Measurements from ENCODE around the gene DCUN1D2. TPM values are rescaled to one million over a fixed set of nuclear protein-coding genes. Genes with fewer than 3 reads are reported as not detected.
"Not testable (repeated sequence)": the region's sequence is repeated elsewhere in the genome, so short reads cannot be mapped to it uniquely, and the experiment has no call there.

The DCUN1D2 gene
- total and polyA plus RNA-seq, 4 donors: 7.4 to 28.2 (median 16.6) TPM

DNA sequence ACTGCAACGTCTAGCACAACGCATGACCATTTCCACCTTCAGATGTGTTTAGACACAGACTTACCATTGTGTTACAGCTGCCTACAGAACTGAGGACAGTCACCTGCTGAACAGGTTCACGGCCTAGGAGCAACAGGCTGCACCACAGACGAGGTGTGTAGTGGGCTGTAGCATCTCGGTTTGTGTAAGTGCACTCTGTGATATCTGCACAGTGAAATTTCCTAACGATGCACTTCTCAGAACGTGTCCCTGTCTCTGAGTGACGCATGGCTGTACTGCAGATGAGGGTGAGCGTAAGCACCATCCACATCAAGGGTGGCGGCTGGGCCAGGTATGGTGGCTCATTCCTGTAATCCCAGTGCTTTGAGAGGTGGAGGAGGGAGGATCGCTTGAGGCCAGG is 15.2 kb downstream of the DCUN1D2 start:
- no peak overlapping the region for H3K4me3 ChIP-seq (ENCODE audit: low read length in 2 of 2)
- DNase-seq: no peak
- WGBS, 2 donors: 96 to 99% methylated on average over 11 of the region's 11 CpGs
- no peaks in the 10 kb centered on the region for H3K4me1 ChIP-seq (ENCODE audit: control insufficient read depth in 1 of 2, insufficient read depth in 2 of 2, low read length in 2 of 2)
- no peak overlapping the region for H3K27ac ChIP-seq (ENCODE audit: low read depth in 1 of 2, low read length in 2 of 2)
- no peaks in the 10 kb centered on the region for H3K9me3 ChIP-seq (ENCODE audit: control insufficient read depth, low read length)
- intact Hi-C loops (cut with DNase I): no loop called here
- no peak for ATAC-seq (ENCODE audit: low FRiP score)
- peaks cover 0 to 5% of the 10 kb centered on the region in 2 donors for H3K36me3 ChIP-seq (ENCODE audit: control insufficient read depth in 1 of 2, insufficient read depth in 2 of 2, low read length in 1 of 2)
- no peaks in the 10 kb centered on the region for H3K27me3 ChIP-seq (ENCODE audit: control insufficient read depth in 1 of 2, insufficient read depth in 2 of 2, low read length in 1 of 2)

DNA sequence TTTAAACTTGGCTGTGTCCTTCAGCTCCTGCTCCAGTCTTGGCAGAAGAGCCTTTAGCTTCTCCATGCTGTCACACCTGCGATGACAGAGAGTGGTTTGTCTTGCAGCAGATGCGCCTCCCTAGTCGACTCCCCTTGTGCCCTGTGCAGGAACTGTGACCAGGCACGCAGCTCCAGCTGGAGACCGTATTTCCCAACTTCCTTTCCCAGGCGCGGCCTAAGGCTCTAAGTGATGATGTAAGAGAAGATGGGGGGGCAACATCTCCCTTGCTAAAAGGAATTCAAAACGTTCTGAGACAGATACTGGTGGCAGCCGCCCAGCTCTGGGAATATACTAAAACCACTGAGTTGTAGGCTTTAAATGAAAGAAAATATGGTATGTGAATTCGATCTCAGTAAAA is 16.3 kb downstream of the DCUN1D2 start:
- DNase-seq: no peak
- H3K27ac ChIP-seq (ENCODE audit: low read depth in 1 of 2, low read length in 2 of 2): no peak overlapping the region
- intact Hi-C loops (cut with DNase I): no loop called here

DNA sequence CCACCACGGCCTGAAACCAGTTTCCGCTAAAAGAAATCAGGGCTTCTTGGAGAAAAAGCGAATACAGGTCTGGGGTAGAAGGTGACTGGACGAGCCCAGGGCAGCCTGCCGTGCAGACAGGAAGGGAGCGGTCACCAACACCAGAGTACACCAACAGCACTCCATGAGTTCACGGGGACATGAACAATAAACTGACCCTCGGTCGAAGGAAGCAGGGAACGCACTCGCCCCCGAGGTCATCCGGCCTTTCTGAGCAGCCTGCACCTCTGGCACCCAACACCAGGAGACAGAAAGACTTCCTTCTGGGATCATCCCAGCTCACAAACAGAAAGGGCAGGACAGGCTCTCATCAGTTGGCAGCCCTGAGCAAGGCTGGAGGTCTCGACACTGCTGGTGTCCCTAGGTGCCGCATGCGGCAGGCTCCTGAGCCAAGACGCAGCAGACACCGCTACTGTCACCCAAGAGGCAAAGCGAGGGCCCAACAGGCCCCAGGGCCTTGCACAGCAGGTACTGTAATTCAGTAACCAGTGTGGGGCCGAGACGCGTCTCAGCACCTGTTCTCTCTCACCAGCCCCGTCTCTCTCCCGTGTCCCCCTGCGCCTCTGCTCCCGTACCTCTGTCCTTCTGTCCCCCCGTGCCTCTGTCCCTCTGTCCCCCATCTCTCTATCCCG is 18.0 kb downstream of the DCUN1D2 start:
- Histone ChIP-seq H3K27me3 (ENCODE audit: control insufficient read depth in 1 of 2, insufficient read depth in 2 of 2, low read length in 1 of 2) (no peaks in the 10 kb centered on the region), H3K9me3 (ENCODE audit: control insufficient read depth, low read length) (no peaks in the 10 kb centered on the region), H3K27ac (ENCODE audit: low read depth in 1 of 2, low read length in 2 of 2) (no peak overlapping the region), H3K4me1 (ENCODE audit: control insufficient read depth in 1 of 2, insufficient read depth in 2 of 2, low read length in 2 of 2) (no peaks in the 10 kb centered on the region), H3K36me3 (ENCODE audit: control insufficient read depth in 1 of 2, insufficient read depth in 2 of 2, low read length in 1 of 2) (peaks cover 0 to 5% of the 10 kb centered on the region in 2 donors), H3K4me3 (ENCODE audit: low read length in 2 of 2) (no peak overlapping the region)
- 91 to 96% methylated on average over 27 to 28 of the region's 28 CpGs for WGBS, 2 donors
- DNase-seq: no peak
- intact Hi-C loops (cut with DNase I): no loop called here
- ATAC-seq (ENCODE audit: low FRiP score): peak; percentile 36

More for the DNA sequence above, 16.3 kb downstream of the DCUN1D2 start:
- ATAC-seq (ENCODE audit: low FRiP score): no peak
- H3K27me3 ChIP-seq (ENCODE audit: control insufficient read depth in 1 of 2, insufficient read depth in 2 of 2, low read length in 1 of 2): no peaks in the 10 kb centered on the region
- peaks cover 0 to 5% of the 10 kb centered on the region in 2 donors for H3K36me3 ChIP-seq (ENCODE audit: control insufficient read depth in 1 of 2, insufficient read depth in 2 of 2, low read length in 1 of 2)
- H3K9me3 ChIP-seq (ENCODE audit: control insufficient read depth, low read length): no peaks in the 10 kb centered on the region
- H3K4me1 ChIP-seq (ENCODE audit: control insufficient read depth in 1 of 2, insufficient read depth in 2 of 2, low read length in 2 of 2): no peaks in the 10 kb centered on the region
- 82 to 86% methylated on average over 10 of the region's 10 CpGs for WGBS, 2 donors
- no peak overlapping the region for H3K4me3 ChIP-seq (ENCODE audit: low read length in 2 of 2)

DNA sequence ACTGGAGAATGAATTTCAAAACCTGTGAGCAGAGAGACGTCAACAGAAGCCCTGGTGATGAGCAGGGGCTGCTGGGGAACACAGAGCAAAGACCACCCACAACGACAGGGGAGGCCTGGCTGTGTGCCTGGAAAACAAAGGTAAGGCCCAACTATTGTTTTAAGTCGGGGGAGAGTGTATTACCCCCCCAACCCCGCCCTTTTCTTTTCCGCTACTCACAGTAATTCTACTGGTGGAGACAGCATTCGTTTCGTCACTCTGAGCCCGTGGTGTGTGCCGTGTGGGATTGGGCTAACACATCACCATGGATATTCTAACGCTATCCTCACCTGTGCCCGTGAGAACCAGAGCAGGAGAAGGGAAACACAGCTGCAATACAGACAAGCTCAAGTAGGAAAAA is 18.7 kb downstream of the DCUN1D2 start:
- H3K4me3 ChIP-seq (ENCODE audit: low read length in 2 of 2): no peak overlapping the region
- no peaks in the 10 kb centered on the region for H3K27me3 ChIP-seq (ENCODE audit: control insufficient read depth in 1 of 2, insufficient read depth in 2 of 2, low read length in 1 of 2)
- no peaks in the 10 kb centered on the region for H3K9me3 ChIP-seq (ENCODE audit: control insufficient read depth, low read length)
- H3K27ac ChIP-seq (ENCODE audit: low read depth in 1 of 2, low read length in 2 of 2): no peak overlapping the region
- DNase-seq (no peak), ATAC-seq (ENCODE audit: low FRiP score) (no peak)
- 91 to 92% methylated on average over 11 of the region's 11 CpGs for WGBS, 2 donors
- H3K4me1 ChIP-seq (ENCODE audit: control insufficient read depth in 1 of 2, insufficient read depth in 2 of 2, low read length in 2 of 2): no peaks in the 10 kb centered on the region
- intact Hi-C loops (cut with DNase I): no loop called here
- peaks cover 0 to 5% of the 10 kb centered on the region in 2 donors for H3K36me3 ChIP-seq (ENCODE audit: control insufficient read depth in 1 of 2, insufficient read depth in 2 of 2, low read length in 1 of 2)

DNA sequence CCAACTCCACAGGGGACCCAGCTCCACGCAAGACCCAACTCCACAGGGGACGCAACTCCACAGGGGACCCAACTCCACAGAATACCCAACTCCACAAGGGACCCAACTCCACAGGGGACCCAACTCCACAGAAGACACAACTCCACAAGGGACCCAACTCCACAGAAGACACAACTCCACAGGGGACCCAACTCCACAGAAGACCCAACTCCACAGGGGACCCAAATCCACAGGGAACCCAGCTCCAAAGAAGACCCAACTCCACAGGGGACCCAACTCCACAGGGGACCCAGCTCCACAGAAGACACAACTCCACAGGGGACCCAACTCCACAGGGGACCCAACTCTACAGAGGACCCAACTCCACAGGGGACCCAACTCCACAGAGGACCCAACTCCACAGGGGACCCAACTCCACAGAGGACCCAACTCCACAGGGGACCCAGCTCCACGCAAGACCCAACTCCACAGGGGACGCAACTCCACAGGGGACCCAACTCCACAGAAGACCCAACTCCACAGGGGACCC is 19.8 kb downstream of the DCUN1D2 start:
- DNase-seq; intact Hi-C loops (cut with DNase I); H3K4me1 ChIP-seq (ENCODE audit: control insufficient read depth in 1 of 2, insufficient read depth in 2 of 2, low read length in 2 of 2); H3K9me3 ChIP-seq (ENCODE audit: control insufficient read depth, low read length); H3K4me3 ChIP-seq (ENCODE audit: low read length in 2 of 2); ATAC-seq (ENCODE audit: low FRiP score); H3K27me3 ChIP-seq (ENCODE audit: control insufficient read depth in 1 of 2, insufficient read depth in 2 of 2, low read length in 1 of 2); H3K36me3 ChIP-seq (ENCODE audit: control insufficient read depth in 1 of 2, insufficient read depth in 2 of 2, low read length in 1 of 2); H3K27ac ChIP-seq (ENCODE audit: low read depth in 1 of 2, low read length in 2 of 2): not testable (repeated sequence)
- WGBS, 2 donors: 95 to 97% methylated on average over 4 of the region's 4 CpGs

DNA sequence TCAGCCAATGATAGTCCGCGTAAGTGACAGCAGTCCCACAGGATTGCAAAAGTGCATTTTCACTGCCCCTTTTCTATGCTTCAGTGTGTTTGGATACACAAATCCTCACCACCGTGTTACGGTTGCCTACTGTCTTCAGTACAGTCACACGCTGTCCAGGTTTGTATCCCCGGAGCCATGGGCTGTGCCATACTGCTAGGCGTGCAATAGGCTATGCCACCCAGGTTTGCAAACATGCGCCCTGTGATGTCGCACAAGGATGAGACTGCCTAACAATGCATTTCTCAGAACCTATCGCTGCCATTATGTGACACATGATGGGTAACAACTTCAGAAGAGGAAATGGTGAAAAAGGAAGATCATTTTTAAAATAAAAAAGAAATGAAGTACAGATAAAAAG is 20.4 kb downstream of the DCUN1D2 start:
- Histone ChIP-seq H3K4me3 (ENCODE audit: low read length in 2 of 2) (no peak overlapping the region), H3K27ac (ENCODE audit: low read depth in 1 of 2, low read length in 2 of 2) (no peak overlapping the region), H3K9me3 (ENCODE audit: control insufficient read depth, low read length) (no peaks in the 10 kb centered on the region), H3K27me3 (ENCODE audit: control insufficient read depth in 1 of 2, insufficient read depth in 2 of 2, low read length in 1 of 2) (no peaks in the 10 kb centered on the region), H3K4me1 (ENCODE audit: control insufficient read depth in 1 of 2, insufficient read depth in 2 of 2, low read length in 2 of 2) (no peaks in the 10 kb centered on the region), H3K36me3 (ENCODE audit: control insufficient read depth in 1 of 2, insufficient read depth in 2 of 2, low read length in 1 of 2) (peaks cover 0 to 2% of the 10 kb centered on the region in 2 donors)
- 97% methylated on average over 10 of the region's 10 CpGs for WGBS, 2 donors
- no peak for ATAC-seq (ENCODE audit: low FRiP score)
- intact Hi-C loops (cut with DNase I): no loop called here
- DNase-seq: no peak

DNA sequence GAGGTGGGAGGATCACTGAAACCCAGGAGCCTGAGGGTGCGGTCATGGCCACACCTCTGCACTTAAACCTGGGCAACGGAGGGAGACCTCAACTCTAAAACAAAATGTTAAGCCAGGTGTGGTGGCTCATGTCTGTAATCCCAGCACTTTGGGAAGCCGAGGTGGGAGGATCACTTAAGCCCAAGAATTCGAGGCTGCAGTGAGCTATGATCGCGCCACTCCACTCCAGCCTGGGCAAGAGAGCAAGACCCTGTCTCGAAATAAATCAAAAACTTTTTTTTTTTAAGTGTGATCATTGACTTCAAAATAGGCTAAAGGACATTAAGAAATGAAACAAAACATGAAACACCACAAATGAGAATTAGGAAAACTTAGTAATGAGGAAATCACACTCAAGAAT is 20.9 kb downstream of the DCUN1D2 start:
- Histone ChIP-seq H3K4me1 (ENCODE audit: control insufficient read depth in 1 of 2, insufficient read depth in 2 of 2, low read length in 2 of 2) (no peaks in the 10 kb centered on the region), H3K36me3 (ENCODE audit: control insufficient read depth in 1 of 2, insufficient read depth in 2 of 2, low read length in 1 of 2) (no peaks in the 10 kb centered on the region), H3K27ac (ENCODE audit: low read depth in 1 of 2, low read length in 2 of 2) (no peak overlapping the region), H3K4me3 (ENCODE audit: low read length in 2 of 2) (no peak overlapping the region), H3K27me3 (ENCODE audit: control insufficient read depth in 1 of 2, insufficient read depth in 2 of 2, low read length in 1 of 2) (no peaks in the 10 kb centered on the region), H3K9me3 (ENCODE audit: control insufficient read depth, low read length) (no peaks in the 10 kb centered on the region)
- DNase-seq (no peak), ATAC-seq (ENCODE audit: low FRiP score) (no peak)
- intact Hi-C loops (cut with DNase I): no loop called here
- 90 to 94% methylated on average over 7 of the region's 7 CpGs for WGBS, 2 donors

DNA sequence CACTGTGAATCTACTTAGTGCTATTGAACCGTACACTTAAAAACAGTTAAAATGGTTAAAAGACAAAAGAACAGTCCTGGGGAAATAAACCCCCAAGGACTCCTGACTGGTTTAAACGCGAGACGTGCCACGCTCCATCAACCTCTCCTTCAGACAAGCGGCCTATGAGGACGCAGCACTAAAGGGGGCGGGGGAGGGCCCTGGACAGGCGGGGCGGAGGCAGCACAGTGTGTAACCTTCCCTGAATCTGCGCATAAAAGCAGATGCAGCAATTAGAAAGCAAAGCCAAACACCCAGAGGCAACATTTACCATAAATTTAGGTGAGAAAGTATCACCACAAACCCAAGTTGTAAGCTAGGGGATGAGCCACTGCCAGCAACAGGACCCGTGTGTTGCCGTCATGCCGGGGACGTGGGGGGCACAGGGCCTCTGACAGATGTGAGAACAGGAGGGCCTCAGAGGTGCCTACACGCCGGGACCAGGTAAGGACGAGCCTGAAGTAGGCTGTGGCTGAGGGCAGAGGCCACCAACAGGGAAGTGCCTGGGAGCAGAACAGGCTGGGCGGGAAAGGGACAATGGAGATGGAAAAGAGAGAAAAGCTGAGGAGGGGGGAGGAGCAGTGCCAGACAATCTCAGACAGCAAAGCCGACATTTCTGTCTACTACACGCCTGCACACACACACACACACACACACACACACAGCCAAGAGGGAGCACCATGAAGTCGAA is 21.9 kb downstream of the DCUN1D2 start:
- no peaks in the 10 kb centered on the region for H3K9me3 ChIP-seq (ENCODE audit: control insufficient read depth, low read length)
- H3K4me3 ChIP-seq (ENCODE audit: low read length in 2 of 2): no peak overlapping the region
- no peak overlapping the region for H3K27ac ChIP-seq (ENCODE audit: low read depth in 1 of 2, low read length in 2 of 2)
- WGBS, 2 donors: 88 to 89% methylated on average over 22 of the region's 22 CpGs
- no peaks in the 10 kb centered on the region for H3K27me3 ChIP-seq (ENCODE audit: control insufficient read depth in 1 of 2, insufficient read depth in 2 of 2, low read length in 1 of 2)
- no peaks in the 10 kb centered on the region for H3K36me3 ChIP-seq (ENCODE audit: control insufficient read depth in 1 of 2, insufficient read depth in 2 of 2, low read length in 1 of 2)
- no peak for DNase-seq
- intact Hi-C loops (cut with DNase I): no loop called here
- no peaks in the 10 kb centered on the region for H3K4me1 ChIP-seq (ENCODE audit: control insufficient read depth in 1 of 2, insufficient read depth in 2 of 2, low read length in 2 of 2)
- ATAC-seq (ENCODE audit: low FRiP score): no peak

DNA sequence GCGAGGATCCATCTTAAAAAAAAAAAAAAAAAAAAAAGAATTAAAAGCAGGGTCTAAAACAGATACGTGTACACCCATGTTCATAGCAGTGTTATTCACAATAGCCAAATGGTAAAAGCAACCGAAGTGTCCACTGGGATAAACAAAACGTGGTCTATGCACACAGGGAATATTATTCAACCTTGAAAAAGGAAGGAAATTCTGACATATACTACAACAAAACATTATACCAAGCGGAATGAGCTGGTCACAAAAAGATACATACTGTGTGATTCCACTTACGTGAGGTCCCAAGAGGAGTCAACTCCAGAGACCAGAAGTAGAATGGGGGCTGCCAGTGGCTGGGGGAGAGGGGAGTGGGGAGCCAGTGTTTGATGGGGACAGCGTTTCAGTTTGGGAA is 22.5 kb downstream of the DCUN1D2 start:
- ATAC-seq (ENCODE audit: low FRiP score): no peak
- intact Hi-C loops (cut with DNase I): no loop called here
- H3K36me3 ChIP-seq (ENCODE audit: control insufficient read depth in 1 of 2, insufficient read depth in 2 of 2, low read length in 1 of 2): no peaks in the 10 kb centered on the region
- H3K4me1 ChIP-seq (ENCODE audit: control insufficient read depth in 1 of 2, insufficient read depth in 2 of 2, low read length in 2 of 2): no peaks in the 10 kb centered on the region
- H3K27me3 ChIP-seq (ENCODE audit: control insufficient read depth in 1 of 2, insufficient read depth in 2 of 2, low read length in 1 of 2): no peaks in the 10 kb centered on the region
- DNase-seq: no peak
- H3K27ac ChIP-seq (ENCODE audit: low read depth in 1 of 2, low read length in 2 of 2): no peak overlapping the region
- H3K4me3 ChIP-seq (ENCODE audit: low read length in 2 of 2): no peak overlapping the region
- WGBS, 2 donors: 94 to 97% methylated on average over 6 to 7 of the region's 7 CpGs
- no peaks in the 10 kb centered on the region for H3K9me3 ChIP-seq (ENCODE audit: control insufficient read depth, low read length)
